NAMALWA (cell line): ENCODE measurements around the gene TAGLN2.

Experiments used
- DNase-seq: peaks from one replicate; pipeline ENCODE4 v3.0.0-alpha.2; 2015; ENCODE audit warnings: low spot score

TAGLN2 gene

DNA sequence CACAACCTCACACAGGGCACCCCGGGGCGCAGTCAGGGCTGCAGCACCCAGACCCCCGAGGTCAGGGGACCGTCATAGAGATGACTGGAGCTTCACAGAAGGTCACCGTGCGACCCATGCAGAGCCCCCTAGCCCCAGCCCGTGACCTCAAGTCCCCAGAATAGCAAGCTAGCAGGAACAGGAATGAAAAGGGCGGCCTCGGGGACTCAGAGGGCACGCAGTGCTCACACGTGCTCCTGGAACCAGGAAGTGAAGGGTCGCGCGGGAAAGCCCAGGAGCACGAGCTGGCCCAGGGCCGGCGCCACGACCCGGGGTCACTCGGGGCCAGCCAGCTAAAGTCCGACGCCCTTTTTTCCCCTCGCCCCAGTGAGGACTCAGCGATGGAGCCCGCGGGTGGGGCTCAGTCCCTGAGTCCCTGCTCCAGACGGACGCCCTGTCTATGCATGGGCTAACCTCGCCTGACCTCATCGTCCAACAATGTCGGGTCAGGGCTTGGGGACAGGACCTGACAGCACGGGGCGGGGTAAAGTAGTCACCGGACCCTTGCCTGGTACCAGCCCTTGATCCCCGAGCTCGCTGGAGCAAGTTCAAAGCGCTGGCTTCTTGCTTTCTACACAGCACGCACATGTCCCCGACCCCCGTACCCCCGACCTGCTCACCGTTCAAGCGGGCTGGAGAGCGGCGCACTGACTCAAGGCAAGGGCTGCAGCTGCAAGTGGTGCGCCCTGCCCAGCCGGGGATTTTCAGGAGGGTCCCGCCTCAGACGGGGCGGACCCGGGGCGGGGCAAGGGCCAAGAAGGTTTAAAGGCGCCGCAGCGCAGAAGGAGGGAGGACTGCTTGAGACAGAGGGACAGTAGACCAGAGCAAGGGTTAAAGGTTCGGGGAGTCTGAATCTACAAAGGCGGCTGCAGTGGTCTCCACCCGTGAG, at the start of gene TAGLN2:
Gene TAGLN2 (minus strand): TSS at position 717 of the 928 bp plus-strand sequence. CDS start 4,998 bp downstream, outside the sequence.
- peak; percentile 96 for DNase-seq

DNA sequence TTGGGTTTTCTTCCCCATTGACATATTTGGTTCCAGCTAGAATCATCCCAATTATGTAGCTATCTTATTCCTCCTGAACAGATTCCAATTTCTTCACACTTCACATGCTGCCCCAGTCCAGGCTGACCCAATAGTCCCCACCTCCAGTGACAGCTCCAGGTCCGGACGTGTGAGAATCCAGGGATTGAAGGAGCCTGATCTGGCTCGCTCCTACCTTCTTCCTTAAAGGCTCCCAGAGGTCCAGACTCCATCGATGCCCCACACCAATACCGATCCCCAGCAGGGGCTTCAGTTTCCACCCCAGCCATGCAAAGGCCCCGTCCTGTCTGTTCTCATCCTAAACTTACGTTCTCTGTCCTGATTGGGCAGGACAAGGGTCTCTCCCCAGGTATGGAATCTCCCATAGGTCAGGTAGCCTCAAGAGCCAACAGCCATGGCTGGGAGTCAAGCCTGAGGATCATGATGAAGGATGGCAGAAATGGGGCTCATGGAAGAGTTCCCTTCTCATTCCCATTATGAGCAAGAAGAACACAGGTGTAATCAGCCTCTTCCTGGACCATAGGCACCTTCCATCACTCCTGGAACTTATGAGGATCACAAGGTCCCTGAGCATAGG, 49.2 kb upstream of the TAGLN2 start:
- DNase-seq: no peak

DNA sequence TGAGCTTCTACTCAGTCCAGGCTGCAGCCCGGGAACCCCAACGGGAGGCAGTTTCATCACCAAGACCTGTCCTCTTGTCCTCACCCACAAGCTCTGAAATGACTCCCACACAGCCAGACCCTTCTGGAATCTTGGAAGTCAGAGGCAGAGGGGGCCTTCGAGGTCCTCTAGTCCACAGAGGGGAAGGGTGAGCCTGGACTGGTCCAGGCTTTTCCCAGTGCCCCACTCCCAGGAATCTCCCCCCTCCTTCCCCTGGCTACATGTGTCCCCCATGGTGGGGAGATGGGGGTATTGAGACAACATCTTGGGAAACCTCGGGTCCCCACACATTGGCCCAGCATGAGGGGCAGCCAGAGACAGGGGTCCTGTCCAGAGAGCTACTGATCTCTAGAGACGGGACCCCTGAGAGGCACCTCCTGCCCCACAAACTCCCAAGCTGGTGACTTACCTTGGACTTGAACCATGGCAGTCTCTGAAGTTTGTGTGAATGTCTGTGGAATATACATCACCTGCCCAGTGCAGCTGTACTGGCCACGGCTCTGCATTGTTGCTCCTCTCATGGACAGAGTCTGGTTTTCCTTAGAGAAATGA, 48.1 kb upstream of the TAGLN2 start:
- DNase-seq: no peak

DNA sequence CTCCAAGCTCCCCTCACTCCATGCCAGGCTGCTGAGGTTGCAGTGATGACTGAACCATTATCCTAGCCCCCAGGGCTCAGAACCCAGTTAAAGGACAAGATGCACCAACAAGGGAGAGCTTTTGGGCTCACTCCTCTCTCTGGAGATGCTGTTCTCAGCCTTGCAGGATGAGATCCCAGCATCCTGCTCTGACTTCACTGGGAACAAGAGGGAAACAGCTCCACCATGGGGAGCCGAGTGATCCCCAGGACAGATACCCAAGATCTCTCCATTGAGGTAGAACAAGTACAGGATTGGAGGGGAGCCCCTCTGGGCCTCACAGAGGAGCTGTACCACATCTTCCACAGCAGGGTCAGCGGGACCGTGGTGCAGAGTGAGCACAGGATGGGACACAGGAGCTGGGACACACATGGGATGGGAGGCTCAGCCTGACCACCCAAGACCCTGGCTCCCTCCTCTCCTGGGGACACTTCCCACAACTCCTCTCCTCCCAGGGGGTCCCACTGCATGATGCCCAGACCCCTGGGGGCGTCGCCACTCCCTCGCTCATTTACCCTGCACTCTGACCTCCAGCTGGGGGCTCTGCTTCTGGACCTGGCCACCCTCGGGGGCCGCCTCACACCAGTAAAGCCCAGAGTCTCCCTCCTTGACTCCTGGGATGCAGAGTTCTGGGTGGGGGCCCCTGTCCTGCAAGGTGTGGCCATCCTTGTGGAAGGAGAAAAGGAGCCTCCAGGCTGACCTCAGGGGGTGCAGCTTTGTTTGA, 47.3 kb upstream of the TAGLN2 start:
- DNase-seq: no peak

DNA sequence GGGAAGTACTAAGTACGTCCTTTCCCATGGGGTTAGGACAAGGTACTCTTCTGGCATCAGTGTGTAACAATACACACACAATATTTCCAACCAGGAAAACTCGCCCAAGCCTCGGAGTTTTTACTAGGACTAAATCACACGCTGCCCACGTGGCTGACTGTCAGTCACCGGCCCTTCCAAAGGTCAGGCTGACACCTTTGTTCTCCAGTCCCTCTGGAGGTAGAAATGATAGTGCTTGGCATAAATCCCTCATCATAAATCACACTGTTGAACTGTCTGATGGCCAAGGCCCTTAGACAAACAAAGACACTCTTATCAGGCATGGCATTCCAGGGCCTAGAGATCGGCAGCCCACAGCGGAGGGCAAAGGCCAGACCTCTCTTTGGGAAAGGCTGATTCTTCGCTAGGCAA, 45.6 kb upstream of the TAGLN2 start:
- DNase-seq: no peak

DNA sequence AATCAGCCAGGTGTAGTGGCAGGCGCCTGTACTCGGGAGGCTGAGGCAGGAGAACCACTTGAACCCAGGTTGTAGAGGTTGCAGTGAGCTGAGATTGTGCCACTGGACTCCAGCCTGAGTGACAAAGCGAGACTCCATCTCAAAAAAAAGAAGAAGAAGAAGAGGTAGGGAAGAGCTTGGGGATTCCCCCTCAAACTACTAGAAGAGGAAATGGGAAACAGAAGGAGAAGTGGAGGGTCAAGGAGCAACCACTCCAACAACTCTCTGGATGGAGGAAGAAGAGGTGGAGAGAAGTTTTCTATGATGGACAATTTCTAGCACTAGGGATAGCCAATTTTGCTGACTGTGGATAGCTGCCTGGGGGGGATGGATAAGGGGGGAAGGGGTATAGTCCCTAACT, 43.6 kb upstream of the TAGLN2 start:
- no peak for DNase-seq

DNA sequence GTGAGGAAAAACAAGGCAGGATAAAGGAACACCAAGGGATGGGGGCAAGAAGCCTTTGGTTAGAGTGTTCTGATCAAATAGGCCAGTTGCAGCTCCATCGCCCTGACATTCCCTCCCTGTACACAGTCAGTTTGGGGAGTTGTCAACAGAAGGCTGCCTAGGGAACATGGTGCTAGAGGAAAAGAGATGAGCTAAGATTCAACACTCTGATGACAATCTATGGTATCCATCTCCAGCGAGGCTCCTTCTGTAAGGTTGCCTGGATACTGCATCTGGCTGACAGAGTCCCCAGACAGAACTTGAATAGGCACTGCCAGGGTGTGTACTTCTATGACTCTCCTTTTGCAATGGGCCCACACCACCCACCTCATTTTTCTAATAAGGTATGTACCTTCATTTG, 40.0 kb upstream of the TAGLN2 start:
- no peak for DNase-seq

DNA sequence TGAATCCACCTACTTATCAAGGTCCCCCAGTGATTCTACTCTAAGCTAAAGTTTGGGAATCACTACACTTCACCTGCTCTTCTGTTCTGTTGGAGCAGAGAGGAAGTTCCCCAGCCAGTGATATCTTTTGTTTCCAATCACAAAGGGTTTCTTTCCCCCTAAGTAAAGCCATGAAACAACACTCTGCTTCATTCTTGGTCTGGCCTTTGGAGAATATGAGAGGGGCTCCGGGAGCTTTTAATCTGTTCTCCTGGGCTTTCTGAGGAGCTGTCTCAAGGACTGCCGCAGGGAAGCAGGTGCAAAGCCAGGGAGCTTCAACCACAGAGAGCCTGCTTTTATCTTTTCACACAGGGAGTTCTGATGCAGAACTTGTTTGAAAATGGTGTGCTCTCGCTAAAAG, 38.8 kb upstream of the TAGLN2 start:
- DNase-seq: no peak

DNA sequence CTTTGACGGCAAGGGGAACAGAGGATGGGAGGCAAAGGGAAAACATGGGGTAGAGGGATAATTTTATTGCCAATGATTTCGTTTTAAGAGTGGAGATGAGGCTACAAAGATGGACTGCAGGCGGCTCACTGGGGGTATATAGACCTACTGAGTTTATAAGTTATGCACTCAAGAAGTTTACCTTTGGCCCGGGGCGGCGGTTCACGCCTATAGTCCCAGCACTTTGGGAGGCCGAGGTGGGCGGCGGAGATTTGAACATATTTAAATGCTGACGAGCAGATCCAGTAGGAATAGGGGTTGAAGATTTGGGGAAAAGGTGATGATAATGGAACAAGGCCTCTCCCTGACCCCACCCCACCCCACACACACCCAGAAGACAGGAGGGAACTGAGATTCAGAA, 36.9 kb upstream of the TAGLN2 start:
- DNase-seq: no peak

DNA sequence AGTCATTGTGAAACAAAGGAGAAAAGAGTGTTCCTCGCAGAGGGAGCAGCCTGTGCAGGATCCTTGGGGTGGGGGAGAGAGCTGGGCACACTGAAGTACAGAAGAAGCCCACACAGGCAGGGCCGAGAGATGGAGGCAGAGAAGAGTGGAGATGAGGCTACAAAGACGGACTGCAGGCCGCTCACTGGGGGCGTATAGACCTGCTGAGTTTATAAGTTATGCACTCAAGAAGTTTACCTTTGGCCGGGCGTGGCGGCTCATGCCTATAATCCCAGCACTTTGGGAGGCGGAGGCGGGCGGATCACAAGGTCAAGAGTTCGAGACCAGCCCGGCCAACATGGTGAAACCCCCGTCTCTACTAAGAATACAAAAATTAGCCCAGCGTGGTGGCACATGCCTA, 36.3 kb upstream of the TAGLN2 start:
- DNase-seq: no peak

DNA sequence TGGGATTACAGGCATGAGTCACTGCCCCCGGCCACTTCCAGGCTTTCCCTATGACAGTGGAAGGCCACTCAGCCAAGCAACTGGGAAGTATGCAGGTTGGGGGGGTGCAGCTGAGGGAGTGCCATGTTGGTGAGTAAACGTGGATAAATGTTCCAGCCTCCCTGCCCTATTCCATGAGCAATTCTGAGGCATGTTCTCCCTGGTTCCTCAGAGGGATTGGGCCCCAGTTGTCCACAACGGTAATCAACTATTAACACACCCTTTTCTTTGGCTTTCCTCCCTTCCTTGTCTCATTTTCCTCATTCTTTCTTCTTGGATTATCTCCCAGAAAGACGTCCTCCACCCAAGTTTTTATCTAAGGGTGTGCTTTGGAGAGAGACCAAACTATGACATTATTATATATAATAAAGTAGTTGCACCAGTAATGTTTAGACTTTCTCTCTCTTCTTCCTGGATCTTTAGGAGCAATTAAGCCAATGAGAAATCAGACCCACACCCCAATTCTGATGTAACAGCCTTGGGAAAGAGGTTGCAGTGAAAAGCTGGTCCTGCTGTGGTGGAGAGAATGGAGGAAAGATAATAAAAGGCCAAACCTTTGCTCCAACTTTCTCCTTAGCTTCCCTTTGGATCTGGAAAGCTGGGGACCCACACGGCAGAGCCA, 35.5 kb upstream of the TAGLN2 start:
- DNase-seq: no peak

DNA sequence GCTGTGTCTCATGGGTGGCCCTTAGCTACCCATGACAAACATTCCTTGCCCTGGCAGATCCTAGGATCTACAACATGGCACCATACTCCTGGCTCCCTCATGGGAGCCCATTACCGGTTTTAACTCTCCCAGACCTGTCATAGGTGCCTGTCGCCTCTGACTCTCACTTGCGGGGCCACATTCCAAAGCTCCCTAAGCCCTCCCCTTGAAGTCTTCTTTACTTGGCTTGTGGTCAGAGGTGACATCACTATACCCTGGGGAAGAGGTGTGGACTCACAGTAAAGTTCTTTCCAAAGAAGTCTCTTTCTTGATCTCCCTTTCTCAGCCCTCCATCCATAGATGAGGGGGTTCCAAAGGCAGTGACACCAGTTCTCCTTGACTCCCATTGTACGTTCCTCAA, 34.1 kb upstream of the TAGLN2 start:
- DNase-seq: no peak

DNA sequence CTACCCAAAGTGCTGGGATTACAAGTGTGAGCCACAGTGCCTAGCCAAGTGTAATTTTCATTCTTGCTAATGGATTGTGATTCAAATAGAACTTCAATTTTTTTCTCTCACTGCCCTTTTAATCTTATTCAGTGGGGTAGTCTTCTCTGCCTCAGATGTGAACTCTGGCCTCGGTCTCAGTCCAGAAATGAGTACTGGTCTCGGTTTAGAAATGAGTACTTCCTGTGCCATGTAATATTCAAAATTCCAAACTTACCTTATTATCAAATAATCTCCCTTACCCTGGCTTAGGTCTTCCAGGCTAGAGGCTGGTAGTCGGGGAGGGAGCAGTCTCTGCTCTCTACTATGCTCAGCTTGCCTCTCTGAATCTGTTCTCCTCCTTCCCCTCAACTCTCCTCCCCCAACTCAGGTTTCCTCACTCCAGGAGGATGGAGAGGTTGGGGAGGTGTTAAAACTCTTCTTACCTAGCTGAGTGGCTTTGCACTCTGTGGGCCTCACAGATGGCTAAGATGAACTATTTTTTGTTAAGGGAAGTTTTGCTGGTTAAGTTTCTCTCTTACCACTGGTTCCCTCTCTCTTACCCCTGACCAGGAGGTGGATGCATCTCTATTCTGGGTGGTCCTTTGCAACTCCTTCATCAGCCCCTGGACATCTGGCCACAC, 33.5 kb upstream of the TAGLN2 start:
- DNase-seq: no peak

DNA sequence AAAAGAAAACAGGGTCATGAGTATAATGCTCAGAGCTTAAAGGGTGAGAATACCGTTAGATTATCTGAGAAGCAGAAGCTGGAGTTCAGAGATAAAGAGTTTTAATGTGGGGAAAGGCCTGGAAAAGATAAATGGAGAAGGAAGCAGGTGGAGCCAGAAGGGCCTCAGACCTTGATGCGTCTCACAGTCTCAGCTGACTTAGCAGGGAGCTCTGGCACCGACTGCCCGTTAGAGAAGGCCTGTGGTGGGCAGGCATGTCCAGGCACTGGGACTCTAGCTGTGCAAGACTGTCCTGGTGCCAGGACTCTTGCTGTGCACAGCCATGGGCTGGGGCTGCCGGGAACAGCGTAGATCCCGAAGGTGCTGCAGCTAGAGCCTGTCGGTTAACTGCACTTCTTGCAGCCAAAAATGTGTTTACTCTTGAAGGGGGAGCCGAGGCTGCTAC, 32.5 kb upstream of the TAGLN2 start:
- no peak for DNase-seq

DNA sequence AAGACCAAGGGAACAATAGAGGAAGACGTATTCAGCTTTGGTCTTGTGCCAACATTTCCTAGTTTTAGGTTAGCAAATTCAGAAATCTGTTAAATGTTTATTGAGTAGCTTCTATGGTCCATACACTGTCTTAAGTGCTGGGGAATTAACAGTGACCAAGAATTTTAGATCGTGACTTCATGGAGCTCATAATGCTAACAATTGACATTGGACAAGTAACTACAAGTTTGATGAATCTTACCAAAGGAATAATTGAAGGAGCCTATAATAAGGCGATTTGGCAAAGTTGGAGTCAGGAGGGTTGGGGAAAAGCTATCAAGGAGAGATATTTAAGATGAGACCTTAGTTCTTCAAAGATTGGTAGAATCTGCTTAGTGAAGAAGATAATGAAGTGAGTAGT, 30.1 kb upstream of the TAGLN2 start:
- DNase-seq: no peak

DNA sequence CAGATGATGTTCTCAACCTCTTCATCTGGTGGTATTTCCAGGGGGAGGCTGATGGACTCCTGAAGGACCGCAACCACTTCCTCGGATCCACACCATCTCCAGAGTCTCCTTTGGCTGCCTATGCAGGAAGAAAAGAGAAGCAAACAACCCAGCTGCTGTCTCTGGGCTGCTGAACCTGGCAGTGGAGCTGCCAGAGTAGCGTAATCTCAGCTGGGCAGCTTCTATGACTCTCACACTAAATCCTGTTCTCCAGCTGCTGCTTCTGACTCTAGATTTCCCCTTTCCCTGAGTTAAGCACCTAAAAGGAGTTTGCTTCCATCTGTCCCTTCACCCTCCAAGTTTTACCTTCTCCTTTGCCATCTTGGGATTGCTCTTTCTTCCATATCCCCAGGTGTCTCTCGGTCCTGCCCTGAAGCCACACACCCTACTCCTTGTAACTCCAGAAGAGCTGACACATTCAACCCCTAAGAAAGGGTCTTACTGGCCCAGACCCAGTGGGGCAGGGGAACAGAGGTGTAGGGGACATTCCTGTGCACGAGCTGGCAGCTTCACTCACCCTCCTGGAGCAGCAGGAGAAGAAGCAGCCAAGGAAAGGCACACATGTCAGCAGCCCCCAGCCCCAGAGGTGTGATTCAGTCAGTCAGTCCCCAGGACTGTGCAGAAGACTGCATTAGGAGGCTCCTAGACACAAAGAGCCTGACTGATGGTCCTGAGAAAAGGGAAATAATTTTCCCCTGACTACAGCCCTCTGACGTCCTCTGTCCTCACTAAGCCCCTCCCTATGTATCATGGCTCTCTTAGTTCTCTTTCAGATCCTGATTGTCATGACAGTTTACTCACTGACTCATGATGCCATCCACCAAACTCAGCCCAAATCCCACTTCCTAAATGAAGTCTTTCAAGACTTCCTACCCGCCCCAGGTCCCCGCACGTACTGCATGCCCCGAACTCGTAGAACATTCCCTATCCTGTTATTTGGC, 28.5 kb upstream of the TAGLN2 start, which contains the start of gene SLAMF9:
Gene SLAMF9 (minus strand): TSS at position 702 of the 980 bp plus-strand sequence. CDS start 100 bp downstream, at position 602.
- DNase-seq: no peak

DNA sequence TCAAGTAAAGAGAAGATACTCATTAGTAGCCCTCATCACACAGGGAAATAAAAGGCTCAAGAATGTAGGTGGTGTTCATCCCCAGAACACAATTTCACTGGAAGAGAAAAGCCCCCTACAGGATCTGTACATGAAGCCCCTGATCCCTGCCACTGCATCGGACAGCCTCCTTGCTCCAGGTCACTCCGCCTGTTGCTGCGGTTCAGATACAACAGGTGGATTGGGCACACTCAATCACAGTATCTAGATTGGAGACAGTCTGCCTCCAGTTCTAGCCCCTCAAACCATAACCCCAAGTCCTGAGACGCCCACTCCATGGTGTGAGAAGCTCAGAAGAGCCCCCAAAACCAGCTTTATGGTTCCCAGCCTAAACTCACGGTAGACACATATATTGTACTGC, 27.6 kb upstream of the TAGLN2 start:
- DNase-seq: no peak

DNA sequence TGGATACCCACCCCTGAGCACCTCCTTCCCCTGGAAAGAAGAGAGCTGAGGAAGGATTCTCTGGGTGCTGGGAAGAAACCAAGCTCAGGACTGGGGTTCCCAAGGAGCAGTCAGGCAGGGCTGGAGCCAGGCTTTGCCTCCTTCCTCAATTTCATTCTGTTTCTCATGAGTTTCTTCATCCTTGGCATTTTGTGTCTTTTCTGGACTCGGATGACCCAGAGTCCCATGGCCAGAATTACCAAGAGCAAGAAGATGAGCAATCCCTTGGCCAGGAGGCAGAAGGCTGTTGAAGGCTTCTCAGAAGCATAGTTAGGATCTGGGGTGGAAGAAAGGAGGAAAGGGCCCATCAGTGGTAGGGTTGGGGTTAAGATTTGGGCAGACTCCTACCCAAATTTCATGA, 26.2 kb upstream of the TAGLN2 start:
- DNase-seq: no peak

DNA sequence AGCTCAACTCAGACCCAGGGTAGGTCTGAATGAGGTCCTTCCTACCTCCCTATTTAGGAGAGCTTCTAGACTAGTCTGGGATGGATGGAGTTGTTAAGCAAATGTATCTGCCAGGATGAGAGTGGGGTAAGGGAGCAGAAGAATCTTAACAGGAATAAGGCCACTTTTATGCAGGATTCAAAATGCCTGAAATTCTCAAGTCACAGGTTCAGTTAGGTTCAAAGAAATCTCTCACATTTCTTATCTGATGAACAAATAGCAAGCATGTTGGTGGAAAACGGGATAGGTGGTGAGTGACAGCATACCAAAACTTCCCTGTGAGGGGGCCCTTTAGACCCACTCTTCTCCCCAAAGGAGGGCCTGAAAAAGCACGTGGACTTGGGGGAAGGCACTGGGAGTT, 25.7 kb upstream of the TAGLN2 start:
- no peak for DNase-seq

DNA sequence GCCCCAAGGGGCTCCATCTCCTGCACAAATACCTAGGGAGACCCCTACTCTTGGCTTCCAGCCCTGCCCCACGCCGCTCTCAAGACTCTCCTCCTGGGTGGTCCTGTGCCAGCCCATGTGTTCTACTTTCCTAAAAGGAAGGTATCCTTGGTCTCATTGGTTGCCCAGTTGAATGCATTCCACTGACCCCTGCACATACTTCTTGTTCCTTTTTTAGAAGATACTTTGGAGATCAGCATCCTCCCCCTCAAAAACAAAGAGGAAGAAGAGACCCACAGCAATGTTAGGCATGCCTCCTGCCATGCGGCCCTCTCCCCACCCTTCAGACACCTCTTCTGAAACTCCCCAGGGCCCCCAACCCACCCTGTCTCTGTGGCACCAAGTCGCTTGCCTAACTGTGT, 24.7 kb upstream of the TAGLN2 start:
- DNase-seq: no peak
